Lung (tissue), 12 donors: ENCODE measurements around the gene RING1. TPM values are rescaled to one million over a fixed set of nuclear protein-coding genes. Genes with fewer than 3 reads are reported as not detected.

Experiments used
- ATAC-seq: fragments of 200-7000 bp; cut with Tn5 transposase; one replicate; pipeline ENCODE4 v1.9.1; 2020; ENCODE audit warnings: moderate number of reproducible peaks; ENCODE audit not compliant: insufficient read depth, low FRiP score
- DNase-seq, 3 donors: peaks; one replicate each; pipeline ENCODE4 v3.0.0-alpha.2; 2013 to 2017
- H3K27ac ChIP-seq, 2 donors: one replicate each; pipeline ENCODE4 v1.5.1; 2013; ENCODE audit warnings: mild to moderate bottlenecking in 2 of 2, moderate library complexity in 2 of 2, control low read depth in 1 of 2, inconsistent platforms in 1 of 2, low read depth in 1 of 2, low read length in 1 of 2
- H3K27me3 ChIP-seq, 3 donors: one replicate each; pipeline ENCODE4 v1.5.1; 2013; ENCODE audit warnings: low read length in 2 of 3; ENCODE audit not compliant: control insufficient read depth in 3 of 3, insufficient read depth in 3 of 3
- H3K36me3 ChIP-seq, 4 donors: one replicate each; pipeline ENCODE4 v1.5.1; 2013; ENCODE audit warnings: low read length in 4 of 4, mild to moderate bottlenecking in 1 of 4, moderate library complexity in 1 of 4; ENCODE audit not compliant: control insufficient read depth in 4 of 4, insufficient read depth in 4 of 4
- H3K4me1 ChIP-seq, 5 donors: one replicate each; pipeline ENCODE4 v1.5.1; 2013; ENCODE audit warnings: low read length in 5 of 5, mild to moderate bottlenecking in 2 of 5, moderate library complexity in 1 of 5; ENCODE audit not compliant: control insufficient read depth in 5 of 5, insufficient read depth in 5 of 5
- H3K4me3 ChIP-seq: one replicate; pipeline ENCODE4 v1.5.1; 2013; ENCODE audit warnings: mild to moderate bottlenecking, control low read depth, moderate library complexity
- H3K9ac ChIP-seq, 2 donors: one replicate each; pipeline ENCODE4 v1.5.1; 2013; ENCODE audit warnings: low read length in 2 of 2, control low read depth in 1 of 2; ENCODE audit not compliant: insufficient read depth in 1 of 2
- H3K9me3 ChIP-seq, 4 donors: one replicate each; pipeline ENCODE4 v1.5.1; 2013; ENCODE audit warnings: low read length in 3 of 4, mild to moderate bottlenecking in 1 of 4, moderate library complexity in 1 of 4; ENCODE audit not compliant: control insufficient read depth in 4 of 4, insufficient read depth in 3 of 4
- WGBS, 2 donors: extraction: QIAGEN DNeasy Blood & Tissue Kit; methylation state at CpG; one replicate each; pipeline ENCODE4 v1.1.7; 2013; 5-methylcytosine and 5-hydroxymethylcytosine counted together
- polyA plus RNA-seq, 2 donors: library from polyadenylated mRNA; stranded (reverse); fragments of 200-250 nt; gene quantifications; one replicate each; pipeline ENCODE4 v1.2.1, GENCODE V29; 2013
- total RNA-seq, 2 donors: library from RNA; depleted of rRNA in 1 of 2; stranded (reverse); fragments of >200 nt in 1 of 2; gene quantifications; one replicate each; pipeline ENCODE4 v1.2.1, GENCODE V29; 2014 to 2021
- TF ChIP-seq, protein P1 (sequence below): IDR thresholded peaks from 2 replicates; pipeline ENCODE4 v1.5.1; 2012; ENCODE audit warnings: mild to moderate bottlenecking; ENCODE audit errors: control extremely low read depth, extremely low read depth
- donor health status: control.
- donor health status: control.
- donor health status: Bipolar disorder and iron deficiency.
- donor health status: healthy.
- donor health status: DM: yes; HTN: yes; CAD: no.

Gene RING1
- total and polyA plus RNA-seq, 4 donors: 30.0 to 46.6 (median 38.9) TPM

DNA sequence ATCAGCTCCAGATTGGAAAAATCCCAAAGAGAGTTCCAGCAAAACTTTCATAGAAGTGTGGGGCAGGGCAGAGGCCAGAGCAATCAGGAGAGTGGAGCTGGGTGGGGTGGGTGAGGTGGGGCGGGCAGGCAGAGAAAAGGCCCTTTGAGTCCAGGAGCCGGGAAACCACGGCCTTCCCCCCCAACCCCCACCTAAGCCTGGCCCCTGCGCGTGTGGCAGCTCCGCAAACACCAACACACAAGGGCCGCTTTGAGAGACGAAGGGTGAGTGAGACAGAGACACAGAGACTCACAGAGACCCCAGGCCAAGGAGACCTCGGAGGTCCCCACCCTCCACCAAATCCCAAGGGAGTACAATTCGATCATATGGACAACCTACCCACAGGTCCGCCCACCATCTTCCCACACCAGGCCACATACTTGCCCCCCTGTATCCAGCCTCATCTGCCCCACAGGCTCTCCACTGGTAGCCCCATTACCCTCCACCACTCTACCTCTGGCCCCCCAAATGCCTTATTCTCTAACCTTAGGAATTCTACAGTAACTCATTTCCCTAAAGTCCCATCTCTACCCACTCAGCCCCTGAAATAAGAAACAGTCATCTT lies 17.7 kb upstream of the RING1 start:
- no peak for DNase-seq
- H3K9me3 ChIP-seq: no peaks in the 10 kb centered on the region
- peaks cover 0 to 15% (median 10%) of the 10 kb centered on the region in 4 donors for H3K36me3 ChIP-seq
- no peak overlapping the region for H3K27ac ChIP-seq
- no peak for ATAC-seq
- TF ChIP-seq, protein P1, sequence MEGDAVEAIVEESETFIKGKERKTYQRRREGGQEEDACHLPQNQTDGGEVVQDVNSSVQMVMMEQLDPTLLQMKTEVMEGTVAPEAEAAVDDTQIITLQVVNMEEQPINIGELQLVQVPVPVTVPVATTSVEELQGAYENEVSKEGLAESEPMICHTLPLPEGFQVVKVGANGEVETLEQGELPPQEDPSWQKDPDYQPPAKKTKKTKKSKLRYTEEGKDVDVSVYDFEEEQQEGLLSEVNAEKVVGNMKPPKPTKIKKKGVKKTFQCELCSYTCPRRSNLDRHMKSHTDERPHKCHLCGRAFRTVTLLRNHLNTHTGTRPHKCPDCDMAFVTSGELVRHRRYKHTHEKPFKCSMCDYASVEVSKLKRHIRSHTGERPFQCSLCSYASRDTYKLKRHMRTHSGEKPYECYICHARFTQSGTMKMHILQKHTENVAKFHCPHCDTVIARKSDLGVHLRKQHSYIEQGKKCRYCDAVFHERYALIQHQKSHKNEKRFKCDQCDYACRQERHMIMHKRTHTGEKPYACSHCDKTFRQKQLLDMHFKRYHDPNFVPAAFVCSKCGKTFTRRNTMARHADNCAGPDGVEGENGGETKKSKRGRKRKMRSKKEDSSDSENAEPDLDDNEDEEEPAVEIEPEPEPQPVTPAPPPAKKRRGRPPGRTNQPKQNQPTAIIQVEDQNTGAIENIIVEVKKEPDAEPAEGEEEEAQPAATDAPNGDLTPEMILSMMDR: no peak
- peaks cover 0 to 21% (median 18%) of the 10 kb centered on the region in 3 donors for H3K27me3 ChIP-seq
- H3K4me3 ChIP-seq: no peak overlapping the region
- peaks cover 0 to 17% (median 5%) of the 10 kb centered on the region in 5 donors for H3K4me1 ChIP-seq
- WGBS, 2 donors: 85 to 92% methylated on average over 11 of the region's 11 CpGs
- H3K9ac ChIP-seq: no peak overlapping the region

- no peak overlapping the region for H3K9ac ChIP-seq
- ATAC-seq: no peak
Measured at GRCh38 chr6:33191383-33192104, 16.8 kb upstream of the RING1 start.

GRCh38 chr6:33192105-33192646 lies 16.1 kb upstream of the RING1 start, which contains the start of gene COL11A2:
Gene COL11A2 (minus strand): TSS chr6:33192467. CDS start chr6:33192240, 227 bp downstream.
- TF ChIP-seq, protein P1: no peak
- Histone ChIP-seq H3K9me3 (no peaks in the 10 kb centered on the region), H3K4me3 (no peak within 1 kb of the TSS), H3K4me1 (peaks cover 0 to 17% (median 5%) of the 10 kb centered on the region in 5 donors), H3K27me3 (peaks cover 0 to 21% (median 18%) of the 10 kb centered on the region in 3 donors), H3K27ac (no peak within 1 kb of the TSS), H3K36me3 (peaks cover 0 to 26% (median 18%) of the 10 kb centered on the region in 4 donors), H3K9ac (no peak within 1 kb of the TSS)
- WGBS, 2 donors: 9 to 14% methylated on average over 32 to 35 of the region's 35 CpGs
- ATAC-seq (no peak), DNase-seq (no peak)

More at GRCh38 chr6:33191383-33192104, 16.8 kb upstream of the RING1 start:
- TF ChIP-seq, protein P1: no peak
- Histone ChIP-seq H3K27ac (no peak overlapping the region), H3K4me3 (no peak overlapping the region), H3K9me3 (no peaks in the 10 kb centered on the region), H3K27me3 (peaks cover 0 to 21% (median 18%) of the 10 kb centered on the region in 3 donors), H3K36me3 (peaks cover 0 to 24% (median 15%) of the 10 kb centered on the region in 4 donors), H3K4me1 (peaks cover 0 to 17% (median 5%) of the 10 kb centered on the region in 5 donors)
- no peak for DNase-seq
- WGBS, 2 donors: 52 to 59% methylated on average over 8 of the region's 8 CpGs
